Left ventricle myocardium inferior (tissue), 1 donor: ENCODE data around the gene MORN2. TPM values are rescaled to one million over a fixed set of nuclear protein-coding genes. Genes with fewer than 3 reads are reported as not detected.
"Not testable (repeated sequence)": the region's sequence is repeated elsewhere in the genome, so short reads cannot be mapped to it uniquely, and the experiment has no call there.

Experiments
- DNase-seq: peaks from one replicate; pipeline ENCODE4 v3.0.0-alpha.2; 2020
- H3K27ac ChIP-seq: fragments of 200-600 bp; replicated peaks from 2 replicates; pipeline ENCODE4 v1.8.0; 2021
- H3K27me3 ChIP-seq: fragments of 200-600 bp; 2 replicates; pipeline ENCODE4 v1.8.0; 2021; ENCODE audit warnings: low read depth
- H3K36me3 ChIP-seq: fragments of 200-600 bp; 2 replicates; pipeline ENCODE4 v1.8.0; 2021
- H3K4me1 ChIP-seq: fragments of 200-600 bp; 2 replicates; pipeline ENCODE4 v1.8.0; 2021
- H3K4me3 ChIP-seq: fragments of 200-600 bp; 2 replicates; pipeline ENCODE4 v1.8.0; 2021; ENCODE audit warnings: mild to moderate bottlenecking, moderate library complexity
- H3K9me3 ChIP-seq: fragments of 200-600 bp; replicated peaks from 2 replicates; pipeline ENCODE4 v1.8.0; 2021
- intact Hi-C: fragments of 100-400 bp; cut with micrococcal nuclease; formaldehyde crosslinking; loops from one replicate; pipeline ENCODE4 v1.11.0; 2022
- long read RNA-seq: library from polyadenylated mRNA; unstranded; transcript quantifications from one replicate; pipeline ENCODE4 v2.0.0, GENCODE V29; 2021
- total RNA-seq: library from RNA; stranded (reverse); fragmentation: NEBNext Ultra II Directional; extraction: Animal tissue kit (Norgen Biotek cat#: 25700); gene quantifications from one replicate; pipeline ENCODE4 v1.2.1, GENCODE V29; 2021
- TF ChIP-seq, protein P1 (sequence below): fragments of 200-600 bp; IDR thresholded peaks from 2 replicates; pipeline ENCODE4 v1.8.0; 2021; ENCODE audit warnings: antibody characterized with exemption, mild to moderate bottlenecking, borderline replicate concordance
- donor health status: DM: no; HTN: yes; CAD: no; lungs with severe emphysema.

Gene MORN2
- total RNA-seq: 23.9 TPM
- long read RNA-seq, transcript MORN2-201 (5 exons, 739 nt): major isoform, 5 of 5 reads
- long read RNA-seq, partial matches to known transcripts: 0 of 5 reads
- long read RNA-seq, other reads (novel, unspliced or antisense): 0 of 5 reads

DNA sequence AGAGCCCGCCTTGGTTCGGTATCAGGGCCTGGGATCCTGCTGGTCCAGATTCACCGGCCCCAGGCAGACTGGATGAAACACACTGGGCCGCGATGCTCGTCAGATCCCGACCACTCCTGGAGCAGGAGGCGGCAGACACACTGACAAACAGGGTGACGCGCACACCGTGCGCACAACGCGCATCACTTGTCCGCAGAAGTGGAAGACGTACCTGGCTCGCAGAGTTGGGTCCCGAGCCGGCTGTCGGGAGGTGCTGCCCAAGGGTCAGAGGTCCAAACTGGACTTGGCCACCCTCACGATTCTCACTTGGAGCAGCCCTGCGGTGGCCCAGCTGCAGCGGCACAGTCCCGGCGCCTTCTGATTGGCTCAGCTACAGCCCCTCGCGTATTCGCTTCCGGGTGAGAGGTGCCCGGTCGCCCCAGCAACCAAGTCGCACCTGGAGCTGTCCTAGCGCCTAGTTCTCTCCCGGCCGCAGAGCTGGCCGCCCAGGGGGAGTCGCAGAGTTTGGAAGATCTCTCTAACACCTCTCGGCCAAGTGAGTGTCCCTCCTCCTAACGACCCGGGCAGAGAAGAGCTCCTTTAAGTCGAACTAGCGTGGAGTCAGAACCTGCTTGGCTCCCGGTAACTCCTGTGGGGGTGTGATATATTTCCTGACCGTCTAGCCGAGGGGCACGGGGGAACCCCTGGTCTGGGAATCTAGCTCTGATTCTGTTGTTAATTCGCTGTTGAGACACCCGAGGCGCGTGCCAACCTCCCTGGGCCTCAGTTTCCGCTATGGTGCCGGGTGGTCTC is at the start of gene MORN2, which contains the start of gene DHX57:
Gene MORN2, plus strand, starts transcription at position 401 of the 792 bp plus-strand sequence.
Gene DHX57, minus strand, starts transcription at position 359 of the 792 bp plus-strand sequence. CDS start 7,529 bp downstream, outside the sequence.
- TF ChIP-seq, protein P1, sequence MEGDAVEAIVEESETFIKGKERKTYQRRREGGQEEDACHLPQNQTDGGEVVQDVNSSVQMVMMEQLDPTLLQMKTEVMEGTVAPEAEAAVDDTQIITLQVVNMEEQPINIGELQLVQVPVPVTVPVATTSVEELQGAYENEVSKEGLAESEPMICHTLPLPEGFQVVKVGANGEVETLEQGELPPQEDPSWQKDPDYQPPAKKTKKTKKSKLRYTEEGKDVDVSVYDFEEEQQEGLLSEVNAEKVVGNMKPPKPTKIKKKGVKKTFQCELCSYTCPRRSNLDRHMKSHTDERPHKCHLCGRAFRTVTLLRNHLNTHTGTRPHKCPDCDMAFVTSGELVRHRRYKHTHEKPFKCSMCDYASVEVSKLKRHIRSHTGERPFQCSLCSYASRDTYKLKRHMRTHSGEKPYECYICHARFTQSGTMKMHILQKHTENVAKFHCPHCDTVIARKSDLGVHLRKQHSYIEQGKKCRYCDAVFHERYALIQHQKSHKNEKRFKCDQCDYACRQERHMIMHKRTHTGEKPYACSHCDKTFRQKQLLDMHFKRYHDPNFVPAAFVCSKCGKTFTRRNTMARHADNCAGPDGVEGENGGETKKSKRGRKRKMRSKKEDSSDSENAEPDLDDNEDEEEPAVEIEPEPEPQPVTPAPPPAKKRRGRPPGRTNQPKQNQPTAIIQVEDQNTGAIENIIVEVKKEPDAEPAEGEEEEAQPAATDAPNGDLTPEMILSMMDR: no peak
- peaks cover 20% of the 10 kb centered on the region for H3K9me3 ChIP-seq
- DNase-seq: peak; percentile 88
- intact Hi-C loops: no loop called here
- H3K4me1 ChIP-seq: peaks cover 24% of the 10 kb centered on the region
- H3K36me3 ChIP-seq: peaks cover 6% of the 10 kb centered on the region
- peak within 1 kb of the TSS; percentile 57 for H3K27ac ChIP-seq
- H3K4me3 ChIP-seq: peak within 1 kb of the TSS; percentile 81
- H3K27me3 ChIP-seq: no peaks in the 10 kb centered on the region

DNA sequence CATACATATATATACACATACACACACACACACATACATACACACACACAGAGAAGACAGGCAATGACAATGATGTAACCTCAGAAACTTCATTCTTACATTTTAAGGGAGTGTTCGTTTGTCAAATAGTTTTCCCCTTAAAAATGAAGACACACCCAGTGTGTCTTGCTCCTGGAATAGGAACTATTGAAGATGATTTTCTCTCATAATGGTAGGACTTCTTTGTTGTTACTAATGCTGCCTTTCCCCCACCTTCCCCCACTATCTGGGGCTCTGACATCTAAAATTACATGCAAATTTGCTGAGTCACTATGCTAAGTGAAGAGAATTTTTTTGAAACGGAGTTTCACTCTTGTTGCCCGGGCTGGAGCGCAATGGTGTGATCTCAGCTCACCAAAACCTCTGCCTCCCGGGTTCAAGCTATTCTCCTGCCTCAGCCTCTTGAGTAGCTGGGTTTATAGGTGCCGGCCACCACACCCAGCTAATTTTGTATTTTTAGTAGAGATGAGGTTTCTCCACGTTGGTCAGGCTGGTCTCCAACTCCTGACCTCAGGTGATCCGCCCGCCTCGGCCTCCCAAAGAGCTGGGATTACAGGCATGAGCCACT is 48.1 kb upstream of the MORN2 start:
- H3K4me3 ChIP-seq, H3K27me3 ChIP-seq, H3K9me3 ChIP-seq, intact Hi-C loops, H3K4me1 ChIP-seq, DNase-seq, H3K27ac ChIP-seq: not testable (repeated sequence)
- peaks cover 59% of the 10 kb centered on the region for H3K36me3 ChIP-seq

DNA sequence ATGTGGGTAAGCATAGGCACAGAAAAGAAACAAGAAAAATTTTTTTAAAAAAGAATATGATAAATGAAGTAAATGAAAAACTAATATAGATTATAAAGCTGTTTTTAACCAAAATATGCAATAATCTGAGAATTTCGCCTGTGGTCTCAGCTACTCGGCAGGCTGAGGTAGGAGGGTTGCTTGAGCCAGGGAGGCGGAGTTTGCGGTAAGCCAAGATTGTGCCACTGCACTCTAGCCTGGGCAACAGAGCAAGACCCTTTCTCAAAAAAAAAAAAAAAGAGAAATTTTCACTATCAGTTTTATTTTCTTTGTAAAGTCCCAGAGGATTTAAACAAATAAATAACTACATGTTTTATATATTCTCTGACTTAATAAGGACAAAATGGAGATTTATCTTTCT is 47.3 kb upstream of the MORN2 start:
- Histone ChIP-seq H3K9me3 (no peaks in the 10 kb centered on the region), H3K4me3 (no peak overlapping the region), H3K4me1 (peaks cover 5% of the 10 kb centered on the region), H3K36me3 (peaks cover 61% of the 10 kb centered on the region), H3K27ac (no peak overlapping the region), H3K27me3 (no peaks in the 10 kb centered on the region)
- TF ChIP-seq, protein P1: no peak
- intact Hi-C loops: no loop called here
- no peak for DNase-seq

DNA sequence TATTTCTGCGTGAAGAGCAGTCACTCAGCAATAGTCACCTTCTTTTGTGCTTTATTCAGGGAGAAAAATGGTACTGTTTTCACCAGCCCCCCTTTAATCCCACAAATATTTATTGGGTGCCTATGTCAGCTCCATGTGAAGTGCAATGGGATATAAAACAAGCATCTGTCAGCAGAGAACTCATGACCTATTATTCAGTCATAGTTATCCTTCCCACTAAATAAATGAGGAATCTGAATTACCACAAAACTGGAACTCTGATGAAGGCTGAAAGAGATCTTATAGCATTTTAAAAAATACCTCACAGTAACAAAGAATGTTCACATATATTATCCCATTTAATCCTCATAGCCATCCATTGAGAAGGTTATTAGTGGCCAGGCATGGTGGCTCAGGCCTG is 45.8 kb upstream of the MORN2 start:
- no peak overlapping the region for H3K27ac ChIP-seq
- no peaks in the 10 kb centered on the region for H3K9me3 ChIP-seq
- H3K27me3 ChIP-seq: no peaks in the 10 kb centered on the region
- peaks cover 56% of the 10 kb centered on the region for H3K36me3 ChIP-seq
- peaks cover 5% of the 10 kb centered on the region for H3K4me1 ChIP-seq
- H3K4me3 ChIP-seq: no peak overlapping the region
- intact Hi-C loops: no loop called here
- TF ChIP-seq, protein P1: no peak
- DNase-seq: no peak

DNA sequence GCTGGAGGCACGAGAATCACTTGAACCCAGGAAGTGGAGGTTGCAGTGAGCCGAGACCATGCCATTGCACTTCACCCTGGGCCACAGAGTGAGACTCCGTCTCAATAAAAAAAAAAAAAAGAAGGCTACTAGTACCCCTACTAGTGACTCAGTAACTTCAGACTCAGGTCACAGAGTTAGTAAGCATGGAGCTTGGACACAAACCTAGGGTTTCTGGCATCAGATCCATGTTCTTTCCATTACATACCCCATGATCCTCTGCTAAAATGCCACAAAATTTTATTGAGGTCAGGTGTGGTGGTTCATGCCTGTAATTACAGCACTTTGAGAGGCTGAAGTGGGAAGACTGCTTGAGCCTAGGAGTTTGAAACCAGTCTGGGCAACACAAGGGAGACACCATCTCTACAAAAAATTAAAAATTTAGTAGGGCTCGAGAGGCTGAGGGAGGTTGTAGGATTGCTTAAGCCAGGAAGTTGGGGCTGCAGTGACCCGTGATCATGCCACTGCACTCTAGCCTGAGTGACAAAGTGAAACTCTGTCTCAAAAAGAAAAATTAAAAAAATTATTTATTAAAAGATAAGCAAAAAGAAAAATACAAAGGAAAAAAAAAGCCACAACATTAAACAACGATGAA is 45.1 kb upstream of the MORN2 start:
- intact Hi-C loops: no loop called here
- Histone ChIP-seq H3K9me3 (no peaks in the 10 kb centered on the region), H3K27me3 (no peaks in the 10 kb centered on the region), H3K4me3 (no peak overlapping the region), H3K36me3 (peaks cover 54% of the 10 kb centered on the region), H3K27ac (no peak overlapping the region), H3K4me1 (peaks cover 5% of the 10 kb centered on the region)
- TF ChIP-seq, protein P1: no peak
- DNase-seq: no peak
